GM19025 (cell line): ENCODE results near the gene PAK1.
"Not testable (repeated sequence)": the region's sequence is repeated elsewhere in the genome, so short reads cannot be mapped to it uniquely, and the experiment has no call there.

Experiments
- ATAC-seq: cut with Tn5 transposase; IDR thresholded peaks from one replicate; pipeline ENCODE4 v1.9.1; 2021; ENCODE audit warnings: mild to moderate bottlenecking, low read depth, moderate library complexity; ENCODE audit not compliant: unreplicated experiment

Gene PAK1

DNA sequence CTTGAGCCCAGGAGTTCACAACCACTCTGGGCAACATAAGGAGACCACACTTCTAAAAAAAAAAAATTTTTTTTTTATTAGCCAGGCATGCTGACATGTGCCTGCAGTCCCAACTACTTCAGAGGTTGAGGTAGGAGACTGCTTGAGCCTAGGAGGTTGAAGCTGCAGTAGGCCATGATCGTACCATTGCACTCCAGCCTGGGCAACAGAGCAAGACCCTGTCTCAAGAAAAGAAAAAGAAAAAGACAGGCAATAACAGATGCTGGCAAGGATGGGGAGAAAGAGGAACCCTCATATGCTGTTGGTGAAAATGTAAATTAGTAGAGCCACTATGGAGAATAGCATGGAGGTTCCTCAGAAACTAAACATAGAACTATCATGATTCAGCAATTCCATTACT lies 64.8 kb downstream of the PAK1 start:
- ATAC-seq: no peak

GRCh38 chr11:77407613-77408012 lies 66.3 kb downstream of the PAK1 start:
- ATAC-seq: no peak

DNA sequence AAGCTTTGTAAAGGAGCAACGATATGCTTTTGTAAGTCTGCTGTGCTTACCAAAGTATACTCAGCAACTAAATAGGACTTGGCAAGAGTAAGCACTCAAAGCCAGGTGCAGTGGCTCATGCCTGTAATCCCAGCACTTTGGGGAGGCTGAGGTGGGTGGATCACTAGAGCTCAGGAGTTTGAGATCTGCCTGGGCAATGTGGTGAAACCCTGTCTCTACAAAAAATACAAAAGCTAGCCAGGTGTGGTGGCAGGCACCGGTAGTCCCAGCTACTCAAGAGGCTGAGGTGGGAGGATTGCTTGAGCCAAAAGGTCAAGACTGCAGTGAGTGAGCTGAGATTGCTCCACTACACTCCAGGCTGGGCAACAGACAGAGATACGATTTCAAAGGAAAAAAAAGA lies 67.5 kb downstream of the PAK1 start:
- ATAC-seq: no peak

GRCh38 chr11:77403211-77403610 lies 70.7 kb downstream of the PAK1 start:
- no peak for ATAC-seq

DNA sequence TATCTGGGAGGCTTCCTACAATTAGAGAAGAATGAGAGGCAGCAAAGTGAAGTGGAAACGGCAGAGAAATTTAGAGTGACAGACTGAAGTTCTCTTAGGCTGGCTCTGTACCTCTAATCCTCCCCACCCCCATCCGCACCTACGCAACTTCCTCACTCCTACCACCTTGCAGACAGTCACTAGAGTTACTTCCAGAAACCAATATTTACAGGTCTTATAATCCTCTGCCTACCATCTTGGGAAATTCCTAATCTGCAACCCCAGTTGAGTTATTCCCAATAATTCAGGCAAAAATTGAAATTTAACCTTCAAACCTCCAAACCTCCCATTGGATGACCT lies 71.7 kb downstream of the PAK1 start:
- ATAC-seq: no peak

GRCh38 chr11:77401486-77402217 lies 72.2 kb downstream of the PAK1 start:
- no peak for ATAC-seq

DNA sequence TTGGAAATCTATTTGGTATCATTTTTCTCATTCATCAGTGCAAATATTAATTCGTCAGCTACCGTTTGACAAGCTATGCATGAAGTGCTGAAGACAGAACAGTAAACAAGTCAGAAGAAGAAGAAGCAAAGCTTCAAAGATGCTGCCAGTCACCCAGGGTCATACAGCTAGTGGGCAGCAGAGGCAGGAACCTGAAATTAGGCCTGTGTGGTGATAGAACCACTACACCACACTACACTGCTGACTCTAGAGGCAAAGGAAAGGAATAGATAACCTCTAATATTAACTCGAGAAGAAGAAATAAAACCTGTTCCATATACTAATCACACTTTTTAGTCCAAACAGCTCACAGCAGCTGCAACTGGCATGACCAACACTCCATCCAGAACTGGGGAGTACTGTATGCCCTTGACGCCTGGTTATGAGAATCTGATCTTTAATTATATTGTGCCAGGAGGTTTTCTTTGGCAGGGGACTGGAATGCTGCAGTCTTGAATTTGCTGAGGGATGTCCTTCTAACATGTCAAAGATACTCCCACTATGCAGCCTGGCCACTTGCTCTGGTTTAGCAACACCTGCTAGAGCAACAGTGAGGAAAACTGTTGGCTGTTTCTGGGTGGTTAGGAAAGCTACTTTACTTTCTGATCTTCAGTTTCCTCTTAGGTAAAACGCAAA lies 73.0 kb downstream of the PAK1 start:
- ATAC-seq: no peak

DNA sequence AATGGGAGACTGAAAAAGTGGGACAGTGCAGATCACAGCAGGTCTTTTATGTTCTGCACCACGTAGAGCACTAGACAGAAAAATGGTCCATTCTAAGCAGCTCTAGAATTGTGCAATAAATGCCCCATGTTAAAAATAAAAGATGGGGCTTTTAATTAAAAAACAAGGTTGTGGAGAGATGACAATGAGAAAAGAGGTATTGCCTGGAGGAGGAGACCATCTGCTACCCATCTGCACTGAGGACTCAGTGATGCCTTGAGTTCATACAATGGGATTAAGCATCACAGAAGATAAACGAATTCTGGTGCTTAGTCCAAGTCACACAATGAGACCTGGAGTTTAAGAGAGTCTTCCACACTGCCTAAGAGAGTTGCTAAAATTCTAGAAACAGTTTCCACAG lies 73.6 kb downstream of the PAK1 start:
- no peak for ATAC-seq

GRCh38 chr11:77397631-77398030 lies 76.3 kb downstream of the PAK1 start:
- no peak for ATAC-seq

GRCh38 chr11:77396911-77397310 lies 77.0 kb downstream of the PAK1 start:
- ATAC-seq: no peak

DNA sequence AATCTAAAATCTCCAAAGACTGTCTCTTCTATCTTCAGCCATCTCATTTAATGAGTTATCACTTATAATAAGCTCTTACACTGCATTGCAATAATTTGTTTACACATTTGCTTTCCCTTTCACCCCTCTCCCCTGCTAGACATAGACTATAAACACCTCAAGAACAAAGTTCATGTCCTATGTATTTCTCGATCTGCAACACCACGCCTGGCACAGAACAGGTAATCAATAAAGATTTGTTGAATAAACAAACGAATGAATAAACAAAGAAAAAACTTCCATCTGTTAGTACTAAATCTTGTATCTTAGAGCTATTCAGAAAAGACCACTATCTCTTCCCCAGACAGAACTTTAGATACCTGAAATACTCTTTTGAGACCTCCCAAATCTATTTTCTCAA lies 77.6 kb downstream of the PAK1 start:
- ATAC-seq: no peak

- no peak for ATAC-seq
Observed at GRCh38 chr11:77395460-77396173, 78.3 kb downstream of the PAK1 start.

DNA sequence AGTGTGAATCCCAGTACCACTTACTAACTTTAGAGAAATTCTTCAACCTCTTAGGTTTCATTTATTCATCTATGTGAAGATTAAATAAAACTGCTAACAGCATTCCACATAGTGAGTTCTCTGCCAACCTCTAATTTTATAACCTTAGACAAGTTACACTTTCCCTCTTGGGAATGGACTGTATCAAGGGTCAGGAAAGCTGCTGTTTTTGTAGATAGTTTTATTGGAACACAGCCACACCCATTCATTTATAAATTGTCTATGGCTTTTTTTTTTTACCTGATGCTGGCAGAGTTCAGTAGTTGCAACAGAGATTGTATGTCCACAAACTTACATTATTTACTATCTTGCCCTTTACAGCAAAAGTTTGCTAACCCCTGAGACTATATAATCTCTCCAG lies 81.1 kb downstream of the PAK1 start:
- ATAC-seq: no peak

GRCh38 chr11:77387701-77388100 lies 86.2 kb downstream of the PAK1 start:
- no peak for ATAC-seq

GRCh38 chr11:77386178-77386577 lies 87.7 kb downstream of the PAK1 start:
- ATAC-seq: no peak

DNA sequence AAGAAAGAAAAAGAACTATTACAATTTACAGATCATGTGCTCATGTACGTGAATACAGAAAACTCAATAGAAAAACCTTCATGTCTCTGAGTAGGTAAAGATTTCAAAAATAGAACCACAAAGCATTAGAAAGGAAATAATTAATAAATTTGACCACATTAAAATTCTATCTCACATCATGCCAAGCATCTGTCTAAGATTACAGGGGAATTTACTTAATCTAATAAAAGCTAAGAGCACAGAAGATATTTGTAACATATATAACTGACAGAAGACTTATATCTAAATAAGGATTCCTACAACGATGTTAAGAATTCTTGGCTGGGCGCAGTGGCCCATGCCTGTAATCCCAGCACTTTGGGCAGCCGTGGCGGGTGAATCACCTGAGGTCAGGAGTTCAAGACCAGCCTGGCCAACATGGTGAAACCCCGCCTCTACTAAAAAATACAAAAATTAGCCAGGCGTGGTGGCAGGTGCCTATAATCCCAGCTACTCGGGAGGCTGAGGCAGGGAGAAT lies 88.6 kb downstream of the PAK1 start:
- not testable (repeated sequence) for ATAC-seq

- no peak for ATAC-seq
Observed at GRCh38 chr11:77384571-77384970, 89.3 kb downstream of the PAK1 start.

- not testable (repeated sequence) for ATAC-seq
Observed at GRCh38 chr11:77383349-77383748, 90.5 kb downstream of the PAK1 start.

DNA sequence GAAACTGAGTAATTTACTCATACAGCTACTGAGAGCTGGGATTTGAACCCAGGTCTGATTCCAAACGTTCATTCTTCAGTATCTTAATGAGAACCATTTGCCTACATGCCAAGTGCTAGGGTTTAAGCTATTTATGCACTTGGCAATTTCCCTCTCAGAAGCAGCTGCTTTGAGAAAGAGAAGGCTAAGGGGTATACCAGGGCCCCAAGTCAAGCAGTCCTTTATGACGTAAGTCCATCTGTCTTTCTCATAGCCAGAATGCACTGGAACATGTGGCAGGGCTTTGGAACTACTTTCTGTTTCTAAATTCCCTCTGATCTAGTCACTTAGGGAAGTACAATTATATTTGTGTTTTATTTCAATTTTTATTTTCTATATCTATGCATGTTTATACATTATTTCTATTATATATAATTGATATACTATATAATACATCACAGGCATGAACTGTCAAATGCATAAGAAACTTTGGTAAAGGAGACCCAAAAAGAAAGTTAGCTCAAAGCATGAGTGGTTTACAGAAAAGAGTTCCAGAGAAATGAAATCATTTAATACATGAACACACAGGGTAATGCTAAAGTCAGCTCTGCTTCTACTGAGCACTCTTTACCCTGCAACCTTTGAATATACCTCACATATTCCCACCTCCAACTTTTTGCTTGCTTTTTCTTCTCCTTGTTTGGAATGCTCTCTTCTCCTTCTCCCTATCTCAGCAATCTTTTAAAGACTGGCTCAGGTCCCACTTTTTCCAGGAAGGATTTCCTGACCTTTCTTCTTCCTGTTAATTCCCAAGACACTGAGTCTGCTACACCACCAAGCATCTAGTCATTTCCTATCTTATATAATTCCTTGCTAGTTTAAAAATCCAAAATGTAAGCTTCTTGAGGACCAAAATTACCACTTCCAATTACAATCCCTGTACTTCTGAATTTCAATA lies 91.9 kb downstream of the PAK1 start:
- ATAC-seq: no peak

DNA sequence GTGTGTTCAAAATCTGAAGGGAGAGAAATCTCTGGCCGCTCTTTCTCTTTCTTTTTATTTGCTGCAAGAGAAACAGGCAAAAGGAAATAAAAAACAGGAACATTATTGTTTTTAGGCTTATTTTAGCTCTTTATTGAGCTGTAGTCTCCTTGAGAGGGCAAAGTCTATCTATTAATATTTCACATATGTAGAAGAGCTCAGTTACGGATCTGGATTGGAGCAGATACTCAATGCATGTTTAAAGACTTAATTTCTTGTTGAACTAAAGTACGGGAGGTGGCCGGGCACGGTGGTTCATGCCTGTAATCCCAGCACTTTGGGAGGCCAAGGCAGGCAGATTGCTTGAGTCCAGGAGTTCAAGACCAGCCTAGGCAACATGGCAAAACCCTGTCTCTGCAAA lies 94.0 kb downstream of the PAK1 start:
- no peak for ATAC-seq
